Non-pigmented ciliary epithelial cell (primary cell): ENCODE data around the gene GAP43.
"Not testable (repeated sequence)": the region's sequence is repeated elsewhere in the genome, so short reads cannot be mapped to it uniquely, and the experiment has no call there.

ENCODE experiments used
- DNase-seq: peaks from one replicate; pipeline ENCODE4 v3.0.0-alpha.2; 2010; ENCODE audit warnings: low read depth

The GAP43 gene

GRCh38 chr3:115698851-115699591 lies 75.7 kb downstream of the GAP43 start:
- DNase-seq, result no peak

DNA sequence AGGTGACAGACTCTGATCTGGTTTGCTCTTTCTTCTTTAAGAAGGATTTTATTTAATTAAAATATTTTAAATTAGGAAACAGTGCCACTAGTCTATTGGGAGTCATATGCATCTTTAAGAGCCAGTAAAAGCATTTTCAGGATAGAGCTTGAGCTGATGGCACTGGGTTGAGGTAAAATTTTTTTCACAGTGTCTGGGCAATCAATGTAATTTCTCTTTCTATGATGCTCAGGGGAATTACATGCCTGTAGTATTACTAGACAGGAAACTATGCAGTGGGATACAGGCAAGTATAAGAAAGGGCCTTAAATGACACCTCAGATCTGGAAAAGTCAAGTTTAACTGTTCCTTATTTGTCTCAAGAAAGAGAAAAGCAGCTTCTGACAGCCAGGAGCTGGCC lies 76.4 kb downstream of the GAP43 start:
- no peak for DNase-seq

- DNase-seq, result no peak
Observed at GRCh38 chr3:115702598-115702997, 79.3 kb downstream of the GAP43 start.

GRCh38 chr3:115704661-115705338 lies 81.5 kb downstream of the GAP43 start:
- DNase-seq, result no peak

DNA sequence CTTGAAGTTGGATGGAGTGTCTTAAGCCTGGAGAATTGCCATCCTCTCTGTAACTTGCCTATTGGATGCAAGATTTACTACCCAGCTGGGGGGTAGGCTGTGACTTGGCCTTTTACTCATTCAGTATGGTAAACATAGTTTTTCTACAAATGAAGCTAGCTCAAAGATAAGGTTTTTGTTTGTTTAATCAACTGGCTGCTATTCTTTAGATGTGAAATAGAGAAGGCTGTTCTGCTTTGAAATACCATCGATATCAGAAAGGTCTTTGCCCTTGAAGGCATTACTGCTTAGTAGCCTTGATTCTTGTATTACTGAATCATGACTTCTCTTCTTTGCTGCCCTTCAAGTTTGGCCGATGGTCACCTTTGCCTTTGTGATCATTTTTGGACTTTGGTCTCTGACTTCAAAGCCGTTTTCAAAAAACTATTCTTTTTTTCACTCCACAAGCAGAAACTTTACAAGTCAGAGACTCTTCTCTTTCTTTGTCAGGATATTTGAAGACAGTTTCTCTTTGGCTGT lies 83.1 kb downstream of the GAP43 start:
- DNase-seq, result no peak

- no peak for DNase-seq
Observed at GRCh38 chr3:115708540-115708939, 85.2 kb downstream of the GAP43 start.

GRCh38 chr3:115709093-115709492 lies 85.8 kb downstream of the GAP43 start:
- DNase-seq, result no peak

- DNase-seq, result no peak
Observed at GRCh38 chr3:115709931-115710330, 86.6 kb downstream of the GAP43 start.

- no peak for DNase-seq
Observed at GRCh38 chr3:115710799-115711198, 87.5 kb downstream of the GAP43 start.

- DNase-seq, result no peak
Observed at GRCh38 chr3:115712871-115713270, 89.6 kb downstream of the GAP43 start.

GRCh38 chr3:115713284-115713683 lies 90.0 kb downstream of the GAP43 start:
- DNase-seq, result no peak

DNA sequence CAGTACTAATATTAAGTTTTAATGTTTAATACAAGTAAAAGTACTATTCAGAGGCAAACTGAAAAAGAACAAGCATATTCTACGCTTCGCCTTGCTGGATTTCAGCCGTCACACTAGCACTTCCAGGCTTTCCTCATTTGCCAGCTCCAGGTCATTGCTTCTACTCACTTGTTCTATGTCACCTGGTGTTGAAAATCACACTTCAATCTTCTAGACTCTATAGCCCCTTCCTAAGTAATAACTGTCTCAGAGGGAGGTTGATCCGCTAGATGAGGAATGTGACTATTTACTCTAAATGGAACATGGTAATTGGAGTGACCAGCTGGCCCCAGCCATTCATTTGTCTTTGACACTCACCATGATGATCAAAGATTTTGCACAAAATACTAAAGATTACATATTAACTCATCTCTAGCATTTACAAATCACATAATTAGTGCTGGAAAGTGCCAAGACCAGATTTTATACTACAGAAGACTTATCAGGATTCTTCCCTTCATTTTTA lies 92.0 kb downstream of the GAP43 start:
- no peak for DNase-seq

DNA sequence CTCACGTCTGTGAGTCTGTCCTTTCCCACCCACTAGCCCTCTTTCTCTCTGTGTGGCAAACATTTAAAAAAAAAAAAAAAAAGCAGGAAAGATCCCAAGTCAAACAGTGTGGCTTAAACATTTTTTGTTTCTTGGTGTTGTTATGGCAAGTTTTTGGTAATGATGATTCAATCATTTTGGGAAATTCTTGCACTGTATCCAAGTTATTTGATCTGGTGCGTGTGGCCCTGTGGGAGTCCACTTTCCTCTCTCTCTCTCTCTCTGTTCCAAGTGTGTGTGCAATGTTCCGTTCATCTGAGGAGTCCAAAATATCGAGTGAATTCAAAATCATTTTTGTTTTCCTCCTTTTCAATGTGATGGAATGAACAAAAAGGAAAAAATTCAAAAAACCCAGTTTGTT lies 97.7 kb downstream of the GAP43 start:
- no peak for DNase-seq

- no peak for DNase-seq
Observed at GRCh38 chr3:115725800-115726199, 102.5 kb downstream of the GAP43 start.

- DNase-seq, result no peak
Observed at GRCh38 chr3:115727135-115727534, 103.8 kb downstream of the GAP43 start.

GRCh38 chr3:115728013-115728412 lies 104.7 kb downstream of the GAP43 start:
- no peak for DNase-seq

- not testable (repeated sequence) for DNase-seq
Observed at GRCh38 chr3:115736341-115736740, 113.0 kb downstream of the GAP43 start.

DNA sequence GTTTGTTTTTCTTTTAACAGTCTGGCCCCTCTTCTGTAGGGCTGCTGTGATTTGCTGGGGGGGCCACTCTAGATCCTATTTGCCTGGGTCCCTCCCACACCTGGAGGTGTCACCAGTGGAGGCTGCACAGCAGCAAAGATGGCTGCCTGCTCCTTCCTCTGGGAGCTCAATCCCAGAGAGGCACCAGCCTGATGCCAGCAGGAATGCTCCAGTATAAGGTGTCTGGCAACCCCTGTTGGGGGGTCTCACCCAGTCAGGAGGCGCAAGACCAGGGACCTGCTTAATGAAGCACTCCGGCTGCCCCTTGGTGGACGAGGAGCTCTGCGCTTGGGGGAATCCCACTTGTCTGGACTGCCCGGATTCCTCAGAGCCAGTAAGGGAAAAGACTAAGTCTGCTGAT lies 118.3 kb downstream of the GAP43 start:
- DNase-seq, result no peak

DNA sequence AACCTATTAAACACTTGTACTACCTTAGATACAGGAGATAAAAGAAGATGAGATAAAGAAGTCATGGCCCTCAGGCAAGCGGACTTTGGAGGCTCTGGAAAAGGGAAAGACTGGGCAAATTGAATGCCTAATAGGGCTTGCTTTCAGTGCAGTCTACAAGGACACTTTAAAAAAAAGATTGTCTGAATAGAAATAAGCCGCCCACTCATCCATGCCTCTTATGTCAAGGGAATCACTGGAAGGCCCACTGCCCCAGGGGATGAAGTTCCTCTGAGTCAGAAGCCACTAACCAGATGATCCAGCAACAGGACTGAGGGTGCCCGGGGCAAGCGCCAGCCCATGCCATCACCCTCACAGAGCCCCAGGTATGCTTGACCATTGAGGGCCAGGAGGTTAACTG lies 121.2 kb downstream of the GAP43 start:
- not testable (repeated sequence) for DNase-seq

- not testable (repeated sequence) for DNase-seq
Observed at GRCh38 chr3:115752978-115753377, 129.7 kb downstream of the GAP43 start.

GRCh38 chr3:115758076-115758763 lies 134.9 kb downstream of the GAP43 start:
- DNase-seq, result no peak

DNA sequence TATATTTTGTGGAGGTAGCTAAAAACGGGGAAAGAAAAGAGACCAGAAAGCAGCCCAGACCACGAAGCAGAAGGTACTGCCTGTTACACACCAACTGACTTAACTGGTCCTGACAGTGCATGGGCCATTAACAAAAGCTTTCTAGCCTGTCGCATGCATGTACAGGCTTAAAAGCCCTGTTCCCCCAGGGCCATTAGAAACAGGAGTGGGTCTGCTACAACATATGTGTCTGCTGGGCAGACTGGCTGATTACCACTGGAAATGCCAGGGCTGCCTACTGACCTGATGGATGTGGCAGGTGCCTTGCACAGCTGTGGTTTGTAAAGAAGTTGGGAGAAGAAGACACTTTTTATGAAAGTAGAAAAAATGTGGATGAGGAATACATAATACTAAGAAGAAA lies 137.4 kb downstream of the GAP43 start:
- DNase-seq, result no peak

- no peak for DNase-seq
Observed at GRCh38 chr3:115761927-115762305, 138.6 kb downstream of the GAP43 start.
